WTC11 (cell line): ENCODE results near the gene IGFBP4.
A peak's percentile ranks its signal among the peaks of the same experiment; 100 is the strongest.

ENCODE experiments used
- ATF1 ChIP-seq: sonication (generic); formaldehyde crosslinking; IDR thresholded peaks from 2 replicates; pipeline ENCODE4 v1.8.1; 2023; ENCODE audit warnings: mild to moderate bottlenecking, moderate library complexity, missing genetic modification reagents
- ELF4 ChIP-seq: sonication (generic); formaldehyde crosslinking; IDR thresholded peaks from 2 replicates; pipeline ENCODE4 v1.8.1; 2022; ENCODE audit warnings: low read depth, mild to moderate bottlenecking, moderate library complexity, missing genetic modification reagents
- ESRRA ChIP-seq: sonication (generic); formaldehyde crosslinking; IDR thresholded peaks from 2 replicates; pipeline ENCODE4 v1.8.1; 2022; ENCODE audit warnings: mild to moderate bottlenecking, missing genetic modification reagents, borderline replicate concordance
- TEAD1 ChIP-seq: sonication (generic); formaldehyde crosslinking; IDR thresholded peaks from 2 replicates; pipeline ENCODE4 v1.8.0; 2022; ENCODE audit warnings: mild to moderate bottlenecking, missing genetic modification reagents
- TEAD4 ChIP-seq: sonication (generic); formaldehyde crosslinking; IDR thresholded peaks from 2 replicates; pipeline ENCODE4 v1.8.0; 2022; ENCODE audit warnings: mild to moderate bottlenecking, missing genetic modification reagents
- ZBTB21 ChIP-seq: sonication (generic); formaldehyde crosslinking; IDR thresholded peaks from 2 replicates; pipeline ENCODE4 v1.8.1; 2023; ENCODE audit warnings: mild to moderate bottlenecking, missing genetic modification reagents, borderline replicate concordance
- ZNF121 ChIP-seq: sonication (generic); formaldehyde crosslinking; IDR thresholded peaks from 2 replicates; pipeline ENCODE4 v1.8.0; 2023; ENCODE audit warnings: missing genetic modification reagents
- ZNF396 ChIP-seq: fragments of 250-450 bp; sonication (Bioruptor Pico); IDR thresholded peaks from 2 replicates; pipeline ENCODE4 v1.8.0; 2021; ENCODE audit warnings: mild to moderate bottlenecking, moderate library complexity, borderline replicate concordance
- TF ChIP-seq, protein P1 (sequence below): fragments of 200-600 bp; IDR thresholded peaks from 2 replicates; pipeline ENCODE4 v1.8.0; 2022; ENCODE audit warnings: antibody characterized with exemption
- TF ChIP-seq, protein P2 (sequence below): sonication (generic); formaldehyde crosslinking; IDR thresholded peaks from 2 replicates; pipeline ENCODE4 v1.8.1; 2023; ENCODE audit warnings: mild to moderate bottlenecking, missing genetic modification reagents, moderate library complexity
- TF ChIP-seq, protein P3 (sequence below): sonication (generic); formaldehyde crosslinking; IDR thresholded peaks from 2 replicates; pipeline ENCODE4 v1.8.0; 2023; ENCODE audit warnings: missing genetic modification reagents
- TF ChIP-seq, protein P4 (sequence below): sonication (generic); formaldehyde crosslinking; IDR thresholded peaks from 2 replicates; pipeline ENCODE4 v1.8.0; 2022; ENCODE audit warnings: missing genetic modification reagents

DNA sequence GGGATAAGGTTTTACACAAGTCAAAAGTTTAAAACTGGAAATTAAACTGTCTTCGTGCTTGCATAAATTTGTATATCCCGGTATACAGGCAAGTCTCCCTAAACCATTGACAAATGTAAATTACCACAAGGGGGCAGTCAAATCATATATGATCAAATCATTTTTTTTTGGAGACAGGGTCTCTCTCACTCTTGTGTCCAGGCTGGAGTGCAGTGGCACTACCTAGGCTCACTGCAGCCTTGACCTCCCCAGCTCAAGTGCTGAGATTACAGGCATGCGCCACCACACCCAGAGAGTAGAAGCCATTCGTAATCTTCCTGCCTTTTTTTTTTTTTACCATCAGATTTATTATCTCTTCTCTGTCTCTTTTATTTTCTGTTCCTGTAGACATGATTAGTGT is 44.1 kb upstream of the IGFBP4 start:
- TF ChIP-seq, protein P1, sequence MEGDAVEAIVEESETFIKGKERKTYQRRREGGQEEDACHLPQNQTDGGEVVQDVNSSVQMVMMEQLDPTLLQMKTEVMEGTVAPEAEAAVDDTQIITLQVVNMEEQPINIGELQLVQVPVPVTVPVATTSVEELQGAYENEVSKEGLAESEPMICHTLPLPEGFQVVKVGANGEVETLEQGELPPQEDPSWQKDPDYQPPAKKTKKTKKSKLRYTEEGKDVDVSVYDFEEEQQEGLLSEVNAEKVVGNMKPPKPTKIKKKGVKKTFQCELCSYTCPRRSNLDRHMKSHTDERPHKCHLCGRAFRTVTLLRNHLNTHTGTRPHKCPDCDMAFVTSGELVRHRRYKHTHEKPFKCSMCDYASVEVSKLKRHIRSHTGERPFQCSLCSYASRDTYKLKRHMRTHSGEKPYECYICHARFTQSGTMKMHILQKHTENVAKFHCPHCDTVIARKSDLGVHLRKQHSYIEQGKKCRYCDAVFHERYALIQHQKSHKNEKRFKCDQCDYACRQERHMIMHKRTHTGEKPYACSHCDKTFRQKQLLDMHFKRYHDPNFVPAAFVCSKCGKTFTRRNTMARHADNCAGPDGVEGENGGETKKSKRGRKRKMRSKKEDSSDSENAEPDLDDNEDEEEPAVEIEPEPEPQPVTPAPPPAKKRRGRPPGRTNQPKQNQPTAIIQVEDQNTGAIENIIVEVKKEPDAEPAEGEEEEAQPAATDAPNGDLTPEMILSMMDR = peak; percentile 23; the same call in 1 of the 2 replicates
- TF ChIP-seq, protein P2, sequence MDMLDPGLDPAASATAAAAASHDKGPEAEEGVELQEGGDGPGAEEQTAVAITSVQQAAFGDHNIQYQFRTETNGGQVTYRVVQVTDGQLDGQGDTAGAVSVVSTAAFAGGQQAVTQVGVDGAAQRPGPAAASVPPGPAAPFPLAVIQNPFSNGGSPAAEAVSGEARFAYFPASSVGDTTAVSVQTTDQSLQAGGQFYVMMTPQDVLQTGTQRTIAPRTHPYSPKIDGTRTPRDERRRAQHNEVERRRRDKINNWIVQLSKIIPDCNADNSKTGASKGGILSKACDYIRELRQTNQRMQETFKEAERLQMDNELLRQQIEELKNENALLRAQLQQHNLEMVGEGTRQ = no peak
- TF ChIP-seq ZNF396 = no peak
- no peak for TF ChIP-seq ESRRA (CRISPR knock-in tag)
- TF ChIP-seq ATF1 = no peak
- TF ChIP-seq TEAD4 (CRISPR knock-in tag) = no peak
- no peak for TF ChIP-seq ELF4 (CRISPR knock-in tag)
- TF ChIP-seq TEAD1 (CRISPR knock-in tag) = no peak
- TF ChIP-seq, protein P3, sequence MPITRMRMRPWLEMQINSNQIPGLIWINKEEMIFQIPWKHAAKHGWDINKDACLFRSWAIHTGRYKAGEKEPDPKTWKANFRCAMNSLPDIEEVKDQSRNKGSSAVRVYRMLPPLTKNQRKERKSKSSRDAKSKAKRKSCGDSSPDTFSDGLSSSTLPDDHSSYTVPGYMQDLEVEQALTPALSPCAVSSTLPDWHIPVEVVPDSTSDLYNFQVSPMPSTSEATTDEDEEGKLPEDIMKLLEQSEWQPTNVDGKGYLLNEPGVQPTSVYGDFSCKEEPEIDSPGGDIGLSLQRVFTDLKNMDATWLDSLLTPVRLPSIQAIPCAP (CRISPR knock-in tag) = no peak
- no peak for TF ChIP-seq ZBTB21 (CRISPR knock-in tag)
- TF ChIP-seq, protein P4, sequence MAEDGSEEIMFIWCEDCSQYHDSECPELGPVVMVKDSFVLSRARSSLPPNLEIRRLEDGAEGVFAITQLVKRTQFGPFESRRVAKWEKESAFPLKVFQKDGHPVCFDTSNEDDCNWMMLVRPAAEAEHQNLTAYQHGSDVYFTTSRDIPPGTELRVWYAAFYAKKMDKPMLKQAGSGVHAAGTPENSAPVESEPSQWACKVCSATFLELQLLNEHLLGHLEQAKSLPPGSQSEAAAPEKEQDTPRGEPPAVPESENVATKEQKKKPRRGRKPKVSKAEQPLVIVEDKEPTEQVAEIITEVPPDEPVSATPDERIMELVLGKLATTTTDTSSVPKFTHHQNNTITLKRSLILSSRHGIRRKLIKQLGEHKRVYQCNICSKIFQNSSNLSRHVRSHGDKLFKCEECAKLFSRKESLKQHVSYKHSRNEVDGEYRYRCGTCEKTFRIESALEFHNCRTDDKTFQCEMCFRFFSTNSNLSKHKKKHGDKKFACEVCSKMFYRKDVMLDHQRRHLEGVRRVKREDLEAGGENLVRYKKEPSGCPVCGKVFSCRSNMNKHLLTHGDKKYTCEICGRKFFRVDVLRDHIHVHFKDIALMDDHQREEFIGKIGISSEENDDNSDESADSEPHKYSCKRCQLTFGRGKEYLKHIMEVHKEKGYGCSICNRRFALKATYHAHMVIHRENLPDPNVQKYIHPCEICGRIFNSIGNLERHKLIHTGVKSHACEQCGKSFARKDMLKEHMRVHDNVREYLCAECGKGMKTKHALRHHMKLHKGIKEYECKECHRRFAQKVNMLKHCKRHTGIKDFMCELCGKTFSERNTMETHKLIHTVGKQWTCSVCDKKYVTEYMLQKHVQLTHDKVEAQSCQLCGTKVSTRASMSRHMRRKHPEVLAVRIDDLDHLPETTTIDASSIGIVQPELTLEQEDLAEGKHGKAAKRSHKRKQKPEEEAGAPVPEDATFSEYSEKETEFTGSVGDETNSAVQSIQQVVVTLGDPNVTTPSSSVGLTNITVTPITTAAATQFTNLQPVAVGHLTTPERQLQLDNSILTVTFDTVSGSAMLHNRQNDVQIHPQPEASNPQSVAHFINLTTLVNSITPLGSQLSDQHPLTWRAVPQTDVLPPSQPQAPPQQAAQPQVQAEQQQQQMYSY (CRISPR knock-in tag) = no peak
- no peak for TF ChIP-seq ZNF121 (CRISPR knock-in tag)
